DOHH2 (cell line): Measurements from ENCODE around the gene ANGPT4.

ENCODE experiments used
- CTCF ChIP-seq: fragments of 200-600 bp; sonication (generic); IDR thresholded peaks from one replicate; pipeline ENCODE4 v1.5.1; 2014; ENCODE audit warnings: antibody characterized with exemption, mild to moderate bottlenecking, low read depth, low read length; ENCODE audit not compliant: poor library complexity, severe bottlenecking
- EZH2phosphoT487 ChIP-seq: fragments of 200-600 bp; sonication (generic); IDR thresholded peaks from 2 replicates; pipeline ENCODE4 v1.6.1; 2017; ENCODE audit warnings: borderline replicate concordance, mild to moderate bottlenecking, antibody characterized with exemption, low read length, moderate library complexity, mixed read lengths

- TF ChIP-seq CTCF (no peak), EZH2phosphoT487 (no peak)
Measured at GRCh38 chr20:957544-957943, 41.4 kb upstream of the ANGPT4 start.
